ENCODE data around the gene MRPS25. TPM values are rescaled to one million over a fixed set of nuclear protein-coding genes. Genes with fewer than 3 reads are reported as not detected.

MRPS25 gene
- total RNA-seq, 1 experiment from 2014 or later = 69.7 TPM

GRCh38 chr3:15099364-15100098 is 34.4 kb upstream of the MRPS25 start:
- Mint-ChIP-seq H3K27me3 (ENCODE audit: low read depth) (peaks cover 2% of the 10 kb centered on the region; the same call in 1 of the 2 replicates), H3K36me3 (peaks cover 14% of the 10 kb centered on the region), H3K4me1 (peaks cover 17% of the 10 kb centered on the region), H3K4me3 (peak overlapping the region; percentile 98), H3K27ac (peak overlapping the region; percentile 85), H3K9me3 (no peaks in the 10 kb centered on the region)
- TF ChIP-seq ZSCAN18 (CRISPR knock-in tag; IDR thresholded peaks at IDR 0.05) (no peak), ZNF121 (CRISPR knock-in tag; IDR thresholded peaks at IDR 0.05) (no peak), ELF4 (CRISPR knock-in tag; IDR thresholded peaks at IDR 0.05; ENCODE audit: low read depth) (no peak), CTCF (IDR thresholded peaks at IDR 0.05) (no peak), ZBTB21 (CRISPR knock-in tag; IDR thresholded peaks at IDR 0.05; ENCODE audit: borderline replicate concordance) (no peak), KAT7 (CRISPR knock-in tag; IDR thresholded peaks at IDR 0.05; ENCODE audit: borderline replicate concordance) (0 out of 2 replicates have a peak, but pooled peaks have one; percentile 16), GRHL2 (CRISPR knock-in tag; IDR thresholded peaks at IDR 0.05; ENCODE audit: insufficient replicate concordance, severe bottlenecking) (no peak), TEAD4 (CRISPR knock-in tag; IDR thresholded peaks at IDR 0.05) (no peak)
- TF ChIP-seq, protein P1, sequence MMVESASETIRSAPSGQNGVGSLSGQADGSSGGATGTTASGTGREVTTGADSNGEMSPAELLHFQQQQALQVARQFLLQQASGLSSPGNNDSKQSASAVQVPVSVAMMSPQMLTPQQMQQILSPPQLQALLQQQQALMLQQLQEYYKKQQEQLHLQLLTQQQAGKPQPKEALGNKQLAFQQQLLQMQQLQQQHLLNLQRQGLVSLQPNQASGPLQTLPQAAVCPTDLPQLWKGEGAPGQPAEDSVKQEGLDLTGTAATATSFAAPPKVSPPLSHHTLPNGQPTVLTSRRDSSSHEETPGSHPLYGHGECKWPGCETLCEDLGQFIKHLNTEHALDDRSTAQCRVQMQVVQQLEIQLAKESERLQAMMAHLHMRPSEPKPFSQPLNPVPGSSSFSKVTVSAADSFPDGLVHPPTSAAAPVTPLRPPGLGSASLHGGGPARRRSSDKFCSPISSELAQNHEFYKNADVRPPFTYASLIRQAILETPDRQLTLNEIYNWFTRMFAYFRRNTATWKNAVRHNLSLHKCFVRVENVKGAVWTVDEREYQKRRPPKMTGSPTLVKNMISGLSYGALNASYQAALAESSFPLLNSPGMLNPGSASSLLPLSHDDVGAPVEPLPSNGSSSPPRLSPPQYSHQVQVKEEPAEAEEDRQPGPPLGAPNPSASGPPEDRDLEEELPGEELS (CRISPR knock-in tag; IDR thresholded peaks at IDR 0.05) = 0 out of 2 replicates have a peak, but pooled peaks have one; percentile 0
- DNase-seq (ENCODE audit: low spot score) = no peak
- ChIA-PET CTCF (interaction anchor here (0.8 to 2.0 kb wide), 7 partner anchors 9 to 106 kb away, joined by 3 to 15 read pairs (median 4); partner anchors contain the start of gene CAPN7), POLR2A (interaction anchor here (0.6 to 1.0 kb wide), 3 partner anchors 18 to 501 kb away, joined by 3 read pairs; no protein-coding TSS in a partner anchor)
- ATAC-seq = peak; percentile 50

DNA sequence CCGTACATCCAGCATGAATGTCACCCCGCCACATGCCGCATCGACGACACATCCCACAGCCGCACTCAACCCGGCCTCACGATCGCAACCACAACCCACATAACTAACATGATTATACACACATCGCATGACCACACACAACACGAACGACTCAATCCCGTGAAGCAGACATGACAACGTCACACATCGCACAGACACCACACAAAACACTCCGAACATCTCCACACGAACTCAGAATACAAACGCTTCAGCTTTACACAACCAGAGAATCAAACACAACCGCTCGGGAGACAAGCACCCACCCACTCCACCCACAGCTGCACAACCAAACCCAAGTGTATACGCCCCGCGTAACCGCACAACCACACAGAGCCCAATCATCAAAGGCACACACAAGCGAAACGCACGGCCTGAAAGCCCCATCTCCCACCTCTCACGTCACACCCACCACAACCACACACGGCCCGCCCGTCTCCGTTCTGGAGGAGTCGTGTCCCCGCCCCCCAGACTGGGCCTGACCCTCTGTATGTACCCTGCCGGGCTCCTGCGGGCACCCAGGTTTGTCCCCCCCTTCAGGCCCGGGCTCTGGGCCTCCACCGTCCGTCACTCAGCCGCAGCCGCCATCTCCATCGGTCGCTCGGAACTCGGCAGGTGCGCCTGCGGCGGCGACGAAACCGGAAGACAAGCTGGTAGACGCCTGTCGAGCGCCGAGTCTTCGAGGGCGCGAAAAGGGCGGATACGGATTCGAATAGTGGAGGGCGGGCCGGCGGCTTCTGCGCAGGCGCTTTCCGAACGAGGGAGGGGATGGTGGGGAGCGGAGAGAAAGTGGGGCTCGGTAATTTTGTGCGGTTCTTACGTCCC is 33.6 kb upstream of the MRPS25 start, which contains the start of gene RBSN:
Gene RBSN (minus strand): TSS at position 646 of the 861 bp plus-strand sequence. CDS start 3,028 bp downstream, outside the sequence.
- Mint-ChIP-seq H3K27ac (peak within 1 kb of the TSS; percentile 90), H3K4me3 (peak within 1 kb of the TSS; percentile 98), H3K27me3 (ENCODE audit: low read depth) (peaks cover 2% of the 10 kb centered on the region; the same call in 1 of the 2 replicates), H3K9me3 (no peaks in the 10 kb centered on the region), H3K36me3 (peaks cover 19% of the 10 kb centered on the region), H3K4me1 (peaks cover 17% of the 10 kb centered on the region)
- CTCF ChIA-PET = interaction anchor here (0.8 to 2.0 kb wide), 8 partner anchors 9 to 306 kb away, joined by 3 to 15 read pairs (median 4); partner anchors contain the start of gene CAPN7
- DNase-seq (ENCODE audit: low spot score) (peak; percentile 96), ATAC-seq (peak; percentile 91)
- POLR2A ChIA-PET = interaction anchor here (0.5 to 1.0 kb wide), 4 partner anchors 9 to 47 kb away, joined by 3 to 5 read pairs (median 3); no protein-coding TSS in a partner anchor
- TF ChIP-seq, protein P2, sequence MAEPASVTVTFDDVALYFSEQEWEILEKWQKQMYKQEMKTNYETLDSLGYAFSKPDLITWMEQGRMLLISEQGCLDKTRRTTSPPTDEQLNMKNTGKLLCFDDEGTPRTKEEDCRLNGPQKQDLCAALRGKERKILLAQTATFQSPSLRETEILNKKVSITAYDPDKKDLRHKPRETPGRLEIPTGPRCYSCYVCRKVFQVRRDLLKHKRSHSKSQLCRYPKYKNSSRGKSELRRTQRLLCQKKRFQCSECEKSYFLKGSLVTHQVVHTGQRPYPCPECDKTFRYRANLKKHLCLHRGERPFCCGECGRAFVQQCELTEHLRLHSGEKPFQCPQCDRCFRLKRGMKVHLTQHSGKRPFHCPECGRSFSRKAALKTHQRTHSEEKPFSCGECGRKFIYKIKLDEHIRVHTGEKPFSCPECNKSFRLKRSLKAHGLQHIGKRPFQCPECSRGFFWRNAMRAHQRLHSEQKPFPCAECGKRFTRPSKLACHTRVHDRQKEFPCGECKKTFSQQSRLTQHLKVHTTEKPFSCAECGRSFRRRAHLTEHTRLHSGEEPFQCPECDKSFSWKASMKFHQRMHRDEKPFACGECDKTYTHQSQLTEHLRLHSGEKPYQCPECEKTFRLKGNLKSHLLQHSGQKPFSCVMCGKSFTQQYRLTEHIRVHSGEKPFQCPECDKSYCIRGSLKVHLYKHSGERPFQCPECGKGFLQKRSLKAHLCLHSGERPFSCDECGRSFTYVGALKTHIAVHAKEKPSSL (CRISPR knock-in tag; conservative IDR thresholded peaks at IDR 0.05) = no peak
- TF ChIP-seq ZBTB21 (CRISPR knock-in tag; IDR thresholded peaks at IDR 0.05; ENCODE audit: borderline replicate concordance) (no peak), ZNF138 (CRISPR knock-in tag; conservative IDR thresholded peaks at IDR 0.05) (no peak), CBFB (CRISPR knock-in tag; IDR thresholded peaks at IDR 0.05; ENCODE audit: low read depth) (no peak), ZNF281 (CRISPR knock-in tag; IDR thresholded peaks at IDR 0.05) (no peak)
- TF ChIP-seq, protein P3, sequence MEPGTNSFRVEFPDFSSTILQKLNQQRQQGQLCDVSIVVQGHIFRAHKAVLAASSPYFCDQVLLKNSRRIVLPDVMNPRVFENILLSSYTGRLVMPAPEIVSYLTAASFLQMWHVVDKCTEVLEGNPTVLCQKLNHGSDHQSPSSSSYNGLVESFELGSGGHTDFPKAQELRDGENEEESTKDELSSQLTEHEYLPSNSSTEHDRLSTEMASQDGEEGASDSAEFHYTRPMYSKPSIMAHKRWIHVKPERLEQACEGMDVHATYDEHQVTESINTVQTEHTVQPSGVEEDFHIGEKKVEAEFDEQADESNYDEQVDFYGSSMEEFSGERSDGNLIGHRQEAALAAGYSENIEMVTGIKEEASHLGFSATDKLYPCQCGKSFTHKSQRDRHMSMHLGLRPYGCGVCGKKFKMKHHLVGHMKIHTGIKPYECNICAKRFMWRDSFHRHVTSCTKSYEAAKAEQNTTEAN (CRISPR knock-in tag; IDR thresholded peaks at IDR 0.05) = 0 out of 2 replicates have a peak, but pooled peaks have one; percentile 74
- TF ChIP-seq, protein P4, sequence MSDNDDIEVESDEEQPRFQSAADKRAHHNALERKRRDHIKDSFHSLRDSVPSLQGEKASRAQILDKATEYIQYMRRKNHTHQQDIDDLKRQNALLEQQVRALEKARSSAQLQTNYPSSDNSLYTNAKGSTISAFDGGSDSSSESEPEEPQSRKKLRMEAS (CRISPR knock-in tag; IDR thresholded peaks at IDR 0.05) = peak; percentile 84
- TF ChIP-seq, protein P1 (CRISPR knock-in tag; IDR thresholded peaks at IDR 0.05) = 0 out of 2 replicates have a peak, but pooled peaks have one; percentile 49
